ENCODE results near the gene AUTS2.

AUTS2 gene

GRCh38 chr7:69799048-69799697 is 200.9 kb downstream of the AUTS2 start:
- no peak overlapping the region for H3K4me3 ChIP-seq
- no peak overlapping the region for H3K27ac ChIP-seq

DNA sequence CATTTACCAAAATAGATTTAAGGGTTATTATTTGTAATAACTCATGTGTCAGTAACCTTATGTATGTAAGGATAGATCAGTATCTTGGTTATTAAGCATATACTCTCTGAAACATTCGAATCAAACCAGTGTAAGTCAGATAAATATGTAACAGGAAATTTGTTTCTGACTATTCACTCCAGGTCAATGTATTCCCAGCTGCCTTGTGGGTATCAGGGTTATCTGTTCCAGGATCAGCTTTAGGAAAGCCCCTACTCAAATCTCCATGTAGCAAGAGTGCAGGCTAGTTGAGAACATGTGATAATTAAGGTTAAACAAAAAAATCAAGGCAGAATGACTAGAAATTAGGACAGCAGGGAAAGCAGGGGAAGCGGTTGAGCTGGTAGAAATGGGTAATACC is 201.7 kb downstream of the AUTS2 start:
- no peak overlapping the region for H3K27ac ChIP-seq
- no peak overlapping the region for H3K4me3 ChIP-seq

DNA sequence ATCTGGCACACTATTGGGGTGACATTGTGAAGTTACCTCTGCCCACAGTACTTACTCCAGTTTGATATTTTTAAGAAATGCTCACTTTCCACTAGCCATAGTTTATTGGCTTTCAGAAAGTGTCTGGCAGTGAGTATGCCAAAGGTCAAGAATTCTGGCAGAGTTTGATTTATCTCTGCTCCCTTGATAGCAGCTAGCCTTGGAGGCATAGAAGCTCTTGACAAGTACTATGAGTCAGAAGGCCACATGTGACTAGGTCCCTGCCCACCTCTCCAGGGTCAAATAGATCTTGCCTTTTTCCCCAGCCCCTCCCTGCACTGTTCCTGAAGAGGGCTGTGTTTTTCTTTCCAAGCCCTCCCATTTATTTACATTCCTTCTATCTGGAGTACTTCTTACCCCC is 202.2 kb downstream of the AUTS2 start:
- H3K27ac ChIP-seq, result no peak overlapping the region
- no peak overlapping the region for H3K4me3 ChIP-seq

DNA sequence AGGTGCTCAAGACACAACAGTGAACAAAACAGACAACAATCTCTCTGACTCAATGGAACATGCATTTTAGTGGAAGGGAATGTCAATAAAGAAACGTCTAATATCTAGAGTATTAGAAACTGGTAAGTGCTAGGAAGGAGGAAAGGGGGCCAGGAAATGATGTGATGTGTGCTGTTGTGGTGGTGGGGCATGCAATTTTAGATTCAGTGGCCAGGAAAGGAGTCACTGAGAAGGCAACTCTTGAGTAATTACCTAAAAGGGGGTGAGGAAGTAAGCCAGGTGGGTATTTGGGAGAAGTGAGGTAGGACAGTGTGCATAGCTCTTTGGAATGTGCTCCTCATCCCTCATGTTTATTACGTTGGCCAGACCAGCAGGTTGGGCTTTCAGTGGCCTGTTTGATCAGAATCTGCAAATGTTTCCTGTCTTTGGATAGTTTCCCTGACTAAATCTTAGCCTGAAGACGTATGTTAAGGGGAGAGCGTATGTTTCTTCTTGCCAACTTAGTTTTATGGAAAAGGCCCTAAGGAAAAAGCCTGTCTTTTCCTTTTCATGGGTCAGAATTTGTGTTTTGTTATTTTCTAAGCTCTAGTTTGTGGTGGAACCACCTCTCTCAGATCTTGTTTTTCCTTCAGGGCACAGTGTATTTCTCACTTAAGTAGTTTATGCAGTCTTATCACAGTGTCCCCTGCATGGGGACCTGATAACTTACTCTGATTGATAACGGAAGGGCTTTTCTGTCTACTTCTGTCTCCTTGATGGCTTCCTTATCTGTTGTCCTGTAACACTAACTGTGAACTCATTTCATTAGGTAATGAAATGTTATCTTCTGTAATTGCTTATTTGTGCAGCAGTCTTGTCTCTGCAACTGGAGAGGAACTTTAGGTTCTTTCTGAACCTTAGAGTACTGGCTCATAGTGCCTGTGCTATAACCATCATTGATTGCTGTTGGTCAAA is 203.7 kb downstream of the AUTS2 start:
- Histone ChIP-seq H3K4me3 (no peak overlapping the region), H3K27ac (no peak overlapping the region)

- H3K27ac ChIP-seq, result no peak overlapping the region
- no peak overlapping the region for H3K4me3 ChIP-seq
Measured at GRCh38 chr7:69803699-69804516, 205.6 kb downstream of the AUTS2 start.

- H3K27ac ChIP-seq, result no peak overlapping the region
- no peak overlapping the region for H3K4me3 ChIP-seq
Measured at GRCh38 chr7:69804962-69805361, 206.7 kb downstream of the AUTS2 start.

- Histone ChIP-seq H3K4me3 (no peak overlapping the region), H3K27ac (no peak overlapping the region)
Measured at GRCh38 chr7:69808391-69808790, 210.1 kb downstream of the AUTS2 start.

DNA sequence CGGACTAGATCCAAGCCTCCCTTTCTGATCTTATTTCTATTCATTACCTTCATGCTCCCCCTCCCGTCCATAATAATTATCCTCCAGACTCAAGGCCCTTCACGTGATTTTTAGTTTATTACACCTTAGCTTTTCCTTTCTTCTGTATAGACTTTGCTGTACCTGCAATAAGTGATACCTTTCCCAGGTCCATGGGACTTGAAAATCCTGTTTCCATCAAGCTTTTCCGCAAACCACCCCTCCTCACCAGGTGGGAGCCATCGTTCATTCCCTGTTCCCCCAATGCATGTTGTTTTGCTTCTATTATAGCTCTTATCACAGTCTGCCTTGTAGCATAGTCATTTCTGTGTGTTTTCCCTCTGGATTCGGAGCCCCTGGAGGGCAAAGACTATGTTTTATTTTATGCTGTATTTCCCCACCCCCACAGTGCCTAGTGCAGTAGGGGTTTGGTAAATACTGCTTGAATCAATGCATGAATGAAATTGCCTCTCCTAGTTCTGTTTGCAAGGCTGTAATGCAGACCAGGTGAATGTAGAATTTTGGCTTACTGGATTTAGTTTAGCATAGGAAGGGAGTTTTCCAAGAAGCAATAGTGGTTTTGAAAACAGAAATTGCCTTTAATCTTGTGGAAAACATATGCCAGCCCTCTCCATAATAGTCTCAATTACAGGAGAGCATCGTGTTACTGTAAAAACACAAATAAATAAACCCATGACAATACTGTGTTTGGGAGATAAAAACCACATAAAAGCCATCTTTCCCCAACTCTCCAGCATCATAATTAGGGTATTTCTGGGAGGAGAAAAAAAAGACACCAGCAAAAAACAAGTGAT is 213.4 kb downstream of the AUTS2 start:
- H3K27ac ChIP-seq, result no peak overlapping the region
- no peak overlapping the region for H3K4me3 ChIP-seq

DNA sequence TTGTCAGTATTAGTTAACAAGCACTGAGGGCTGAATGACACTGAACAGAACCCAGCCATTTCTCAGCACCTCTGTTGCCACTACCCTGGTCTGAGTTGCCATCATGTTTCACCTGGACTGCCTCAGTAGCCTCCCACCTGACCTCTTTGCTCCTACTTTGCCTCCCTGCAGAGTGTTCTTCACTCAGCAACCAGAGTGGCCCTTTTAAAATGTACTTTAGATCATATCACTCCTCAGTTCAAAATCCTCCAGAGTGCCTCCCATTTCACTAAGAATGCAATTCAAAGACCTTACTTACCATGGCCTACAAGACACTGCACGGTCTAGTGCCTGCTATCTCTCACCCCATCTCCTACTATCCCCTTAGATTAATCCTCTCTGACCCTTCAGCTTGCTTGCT is 214.5 kb downstream of the AUTS2 start:
- H3K27ac ChIP-seq, result no peak overlapping the region
- H3K4me3 ChIP-seq, result no peak overlapping the region

DNA sequence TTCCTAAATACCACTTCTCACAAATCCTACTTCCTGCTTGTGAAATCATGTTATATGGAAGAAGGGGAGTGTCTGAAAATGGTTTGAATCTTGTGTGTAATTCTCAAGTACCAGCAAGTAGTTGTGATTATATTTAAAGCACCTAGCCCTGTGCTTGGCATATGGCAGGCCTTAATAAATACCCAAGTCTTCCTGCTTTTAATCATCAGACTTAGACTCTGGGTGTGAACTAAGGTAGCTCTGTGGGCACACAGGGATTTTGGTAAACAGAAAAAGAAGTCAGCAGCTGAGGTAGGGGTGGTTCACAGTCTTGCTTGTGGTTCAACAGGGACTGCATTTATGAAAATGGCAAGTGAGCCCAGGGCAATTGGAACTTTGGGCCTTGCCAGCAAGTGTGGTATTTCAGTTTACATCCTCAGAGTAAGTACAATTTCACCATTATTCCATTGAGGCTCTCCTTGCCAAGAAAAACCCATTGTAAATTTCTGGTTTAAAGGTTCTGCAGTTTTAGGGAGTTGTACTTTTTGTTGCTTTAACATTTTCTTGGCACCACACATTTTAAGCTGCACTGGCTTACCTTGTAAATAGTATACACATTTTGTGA is 215.5 kb downstream of the AUTS2 start:
- Histone ChIP-seq H3K27ac (peak overlapping the region in 1 of 21 experiments; percentile 23), H3K4me3 (no peak overlapping the region)

- no peak overlapping the region for H3K4me3 ChIP-seq
- H3K27ac ChIP-seq, result peak overlapping the region in 1 of 21 experiments; percentile 23
Measured at GRCh38 chr7:69814421-69814962, 216.2 kb downstream of the AUTS2 start.

- no peak overlapping the region for H3K4me3 ChIP-seq
Measured at GRCh38 chr7:69816501-69816900, 218.2 kb downstream of the AUTS2 start.

GRCh38 chr7:69817121-69817520 is 218.8 kb downstream of the AUTS2 start:
- H3K27ac ChIP-seq, result no peak overlapping the region
- H3K4me3 ChIP-seq, result no peak overlapping the region

More at GRCh38 chr7:69816501-69816900, 218.2 kb downstream of the AUTS2 start:
- no peak overlapping the region for H3K27ac ChIP-seq

DNA sequence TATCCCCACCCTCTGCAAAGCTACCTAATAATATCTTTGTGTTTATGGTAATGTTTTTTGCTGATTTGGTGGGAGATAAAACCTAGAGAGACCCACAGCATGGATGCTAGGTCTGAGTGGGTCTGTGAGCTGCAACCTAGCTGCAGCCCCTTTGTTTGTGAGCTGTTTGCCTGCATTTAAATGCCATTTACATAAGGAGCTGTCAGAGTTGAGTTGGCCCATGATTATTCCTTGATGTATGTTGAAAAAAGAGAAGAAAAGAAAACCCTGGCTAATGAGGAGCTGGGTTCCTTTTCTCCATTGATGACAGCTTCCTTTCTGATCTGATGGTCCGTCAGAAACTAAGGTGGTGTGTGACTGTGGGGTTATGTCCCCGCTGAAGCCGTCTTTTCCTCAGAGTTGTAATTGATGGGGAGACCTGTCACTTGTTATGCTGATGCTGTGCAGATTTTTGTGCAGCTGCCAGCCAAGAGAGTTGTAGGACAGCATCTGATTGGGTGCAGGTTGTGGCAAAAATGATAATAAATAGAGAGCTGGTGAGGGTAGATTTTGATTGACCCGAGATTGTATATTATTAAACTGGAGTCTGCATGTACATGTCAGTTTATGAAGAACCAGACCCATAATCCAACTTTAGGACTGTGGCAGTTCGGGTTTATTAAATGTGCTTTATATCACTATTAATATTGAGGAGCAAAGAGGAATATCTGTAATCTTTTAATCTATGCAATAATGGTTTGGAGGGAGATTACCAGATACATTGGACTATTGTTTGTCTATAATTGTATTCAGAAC is 219.8 kb downstream of the AUTS2 start:
- Histone ChIP-seq H3K27ac (no peak overlapping the region), H3K4me3 (no peak overlapping the region)

- no peak overlapping the region for H3K27ac ChIP-seq
- H3K4me3 ChIP-seq, result no peak overlapping the region
Measured at GRCh38 chr7:69818636-69819332, 220.5 kb downstream of the AUTS2 start.

DNA sequence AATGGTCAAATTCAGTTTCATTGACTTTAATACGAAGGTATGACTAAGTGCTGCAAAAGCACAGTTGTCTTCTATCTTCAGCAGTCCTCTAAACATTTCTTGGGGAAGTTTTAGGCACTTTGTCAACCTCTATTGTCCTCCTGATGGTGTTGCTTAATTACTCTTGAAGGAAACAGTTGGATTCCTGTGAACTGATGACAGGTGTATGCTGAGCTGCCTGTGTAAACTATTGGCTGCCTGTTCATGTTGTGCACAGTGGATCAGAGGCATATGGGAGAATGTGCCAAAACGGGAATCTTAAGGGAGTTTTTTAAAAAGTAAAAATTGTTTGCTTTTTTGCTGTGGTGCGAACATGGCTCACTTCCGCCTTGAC is 221.0 kb downstream of the AUTS2 start:
- H3K27ac ChIP-seq, result no peak overlapping the region
- no peak overlapping the region for H3K4me3 ChIP-seq

DNA sequence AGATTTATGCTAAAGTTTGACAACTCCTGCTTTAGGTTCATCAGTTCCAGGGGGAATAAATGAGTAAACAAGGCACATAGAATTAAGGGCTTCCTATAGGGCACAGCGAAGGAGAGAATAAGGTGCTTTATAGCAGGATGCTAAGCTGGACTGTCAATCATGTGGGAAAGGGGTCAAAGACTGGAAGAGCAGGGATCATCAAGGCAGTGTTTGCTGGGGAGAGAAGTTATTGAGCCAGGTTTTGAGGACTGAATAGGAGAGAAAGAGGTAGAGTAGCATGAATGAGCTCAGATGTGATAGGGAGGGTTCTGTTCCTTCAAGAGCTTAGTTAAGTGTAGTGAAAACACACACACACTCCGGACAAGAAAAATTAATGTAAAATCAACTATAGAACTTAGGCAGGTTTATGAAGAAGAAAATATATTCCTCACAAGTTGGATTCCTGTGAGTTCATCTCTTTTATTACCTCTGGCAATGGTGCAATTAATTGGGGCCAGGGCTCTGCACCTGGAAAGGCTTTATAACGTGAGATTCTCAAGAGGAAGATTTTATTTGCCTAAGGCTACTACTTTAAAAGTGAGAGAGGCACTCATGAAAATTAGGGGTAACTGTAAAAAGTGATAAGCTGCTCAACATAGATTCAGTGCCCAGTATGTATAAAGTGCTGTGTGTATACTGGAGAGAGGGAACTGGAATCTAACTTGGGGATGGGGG is 222.4 kb downstream of the AUTS2 start:
- Histone ChIP-seq H3K4me3 (no peak overlapping the region), H3K27ac (no peak overlapping the region)
